ENCODE results near the gene MRGPRD. TPM values are rescaled to one million over a fixed set of nuclear protein-coding genes. Genes with fewer than 3 reads are reported as not detected.

Gene MRGPRD
- polyA plus RNA-seq, 1 experiment, result not detected

DNA sequence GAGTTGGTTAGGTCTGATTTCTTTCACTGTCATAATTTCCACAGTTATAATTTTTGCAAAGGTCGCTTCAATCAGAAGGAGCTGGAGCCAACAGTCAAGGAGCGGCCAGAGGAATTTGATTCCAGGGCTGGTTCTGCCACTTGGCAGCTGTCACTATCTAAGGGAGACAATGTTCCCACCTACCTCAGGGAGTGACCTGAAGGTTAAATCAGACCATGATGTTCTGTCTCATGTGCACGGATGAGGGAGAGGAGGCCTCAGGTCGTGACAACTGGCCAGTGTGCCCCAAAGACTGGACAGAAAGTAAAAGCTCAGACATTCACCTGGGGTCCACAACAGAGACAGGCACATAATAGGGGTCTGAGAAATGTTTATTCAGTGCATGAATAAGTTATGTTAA is 7.6 kb downstream of the MRGPRD start:
- Histone ChIP-seq H3K27me3 (ENCODE audit: control insufficient read depth, insufficient read depth, low read length) (peaks cover 12% of the 10 kb centered on the region), H3K36me3 (ENCODE audit: control insufficient read depth, insufficient read depth, low read length) (no peaks in the 10 kb centered on the region), H3K4me3 (ENCODE audit: low read depth, low read length) (no peak overlapping the region)
- TF ChIP-seq, protein P1, sequence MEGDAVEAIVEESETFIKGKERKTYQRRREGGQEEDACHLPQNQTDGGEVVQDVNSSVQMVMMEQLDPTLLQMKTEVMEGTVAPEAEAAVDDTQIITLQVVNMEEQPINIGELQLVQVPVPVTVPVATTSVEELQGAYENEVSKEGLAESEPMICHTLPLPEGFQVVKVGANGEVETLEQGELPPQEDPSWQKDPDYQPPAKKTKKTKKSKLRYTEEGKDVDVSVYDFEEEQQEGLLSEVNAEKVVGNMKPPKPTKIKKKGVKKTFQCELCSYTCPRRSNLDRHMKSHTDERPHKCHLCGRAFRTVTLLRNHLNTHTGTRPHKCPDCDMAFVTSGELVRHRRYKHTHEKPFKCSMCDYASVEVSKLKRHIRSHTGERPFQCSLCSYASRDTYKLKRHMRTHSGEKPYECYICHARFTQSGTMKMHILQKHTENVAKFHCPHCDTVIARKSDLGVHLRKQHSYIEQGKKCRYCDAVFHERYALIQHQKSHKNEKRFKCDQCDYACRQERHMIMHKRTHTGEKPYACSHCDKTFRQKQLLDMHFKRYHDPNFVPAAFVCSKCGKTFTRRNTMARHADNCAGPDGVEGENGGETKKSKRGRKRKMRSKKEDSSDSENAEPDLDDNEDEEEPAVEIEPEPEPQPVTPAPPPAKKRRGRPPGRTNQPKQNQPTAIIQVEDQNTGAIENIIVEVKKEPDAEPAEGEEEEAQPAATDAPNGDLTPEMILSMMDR (IDR thresholded peaks at IDR 0.05; ENCODE audit: insufficient read depth, low read depth, low read length), result no peak
- CTCF ChIA-PET, result no interaction called here
- no peak for DNase-seq (ENCODE audit: low read depth)
- POLR2A ChIA-PET, result no interaction called here

DNA sequence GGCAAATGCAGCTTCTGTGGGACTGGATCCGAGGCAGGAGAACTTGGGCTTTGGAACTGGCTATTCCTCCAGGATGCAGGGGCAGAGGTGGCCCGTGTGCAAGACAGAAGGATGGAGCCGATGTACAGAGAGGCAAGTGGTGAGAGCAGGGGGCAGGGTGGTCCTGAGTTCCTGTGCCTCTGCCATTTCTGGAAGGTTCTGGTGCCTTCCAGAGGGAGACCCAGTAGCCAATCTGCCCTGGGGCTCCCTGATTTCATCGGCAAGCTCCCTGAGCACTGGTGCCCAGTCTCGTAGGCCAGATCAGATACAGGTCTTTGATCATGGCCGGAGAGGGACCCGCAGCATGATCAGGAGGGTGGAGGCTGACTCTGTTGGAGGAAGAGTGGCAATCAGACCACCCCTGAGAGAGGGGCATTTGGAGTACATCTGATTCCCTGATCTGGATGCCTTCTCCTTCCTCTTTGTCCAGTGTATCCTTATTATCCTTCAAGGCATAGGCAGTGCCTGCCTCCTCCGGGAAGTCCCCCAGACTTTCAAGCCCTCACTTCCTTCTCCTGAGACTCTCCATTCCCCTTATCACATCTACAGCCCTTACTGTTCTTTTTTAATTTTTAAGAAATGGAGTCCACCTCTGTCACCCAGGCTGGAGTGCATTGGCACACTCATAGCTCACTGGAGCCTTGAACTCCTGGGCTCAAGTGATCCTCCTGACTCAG is 9.7 kb downstream of the MRGPRD start:
- TF ChIP-seq, protein P1 (IDR thresholded peaks at IDR 0.05; ENCODE audit: insufficient read depth, low read depth, low read length), result no peak
- DNase-seq (ENCODE audit: low read depth), result no peak
- ChIA-PET POLR2A (no interaction called here), CTCF (no interaction called here)
- Histone ChIP-seq H3K36me3 (ENCODE audit: control insufficient read depth, insufficient read depth, low read length) (no peaks in the 10 kb centered on the region), H3K4me3 (ENCODE audit: low read depth, low read length) (no peak overlapping the region), H3K27me3 (ENCODE audit: control insufficient read depth, insufficient read depth, low read length) (peaks cover 13% of the 10 kb centered on the region)

DNA sequence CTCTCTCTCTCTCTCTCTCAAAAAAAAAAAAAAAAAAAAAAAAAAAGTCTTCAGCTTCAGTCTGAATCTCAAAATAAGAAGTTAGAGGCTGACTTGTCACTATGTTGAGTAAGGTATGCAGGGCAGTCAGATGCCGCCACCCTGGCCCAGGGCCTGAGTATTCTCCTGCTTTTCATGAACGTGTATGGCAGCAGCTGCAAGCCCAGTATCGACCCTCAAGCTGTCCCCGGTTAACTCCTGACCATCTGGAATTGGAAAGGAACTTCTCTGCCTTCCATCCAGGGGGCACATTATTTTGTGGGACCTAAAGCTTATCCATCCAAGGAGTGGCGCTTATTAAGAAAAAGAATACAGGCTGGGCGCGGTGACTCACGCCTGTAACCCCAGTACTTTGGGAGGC is 11.4 kb downstream of the MRGPRD start:
- ChIA-PET POLR2A (no interaction called here), CTCF (interaction anchor here (0.6 to 1.8 kb wide), 2 partner anchors 66 to 75 kb away, joined by 3 to 4 read pairs; partner anchors contain the start of genes IGHMBP2 and MRPL21)
- TF ChIP-seq, protein P1 (IDR thresholded peaks at IDR 0.05; ENCODE audit: insufficient read depth, low read depth, low read length), result no peak
- no peaks in the 10 kb centered on the region for H3K36me3 ChIP-seq (ENCODE audit: control insufficient read depth, insufficient read depth, low read length)
- DNase-seq (ENCODE audit: low read depth), result no peak
- peaks cover 15% of the 10 kb centered on the region for H3K27me3 ChIP-seq (ENCODE audit: control insufficient read depth, insufficient read depth, low read length)
- no peak overlapping the region for H3K4me3 ChIP-seq (ENCODE audit: low read depth, low read length)

DNA sequence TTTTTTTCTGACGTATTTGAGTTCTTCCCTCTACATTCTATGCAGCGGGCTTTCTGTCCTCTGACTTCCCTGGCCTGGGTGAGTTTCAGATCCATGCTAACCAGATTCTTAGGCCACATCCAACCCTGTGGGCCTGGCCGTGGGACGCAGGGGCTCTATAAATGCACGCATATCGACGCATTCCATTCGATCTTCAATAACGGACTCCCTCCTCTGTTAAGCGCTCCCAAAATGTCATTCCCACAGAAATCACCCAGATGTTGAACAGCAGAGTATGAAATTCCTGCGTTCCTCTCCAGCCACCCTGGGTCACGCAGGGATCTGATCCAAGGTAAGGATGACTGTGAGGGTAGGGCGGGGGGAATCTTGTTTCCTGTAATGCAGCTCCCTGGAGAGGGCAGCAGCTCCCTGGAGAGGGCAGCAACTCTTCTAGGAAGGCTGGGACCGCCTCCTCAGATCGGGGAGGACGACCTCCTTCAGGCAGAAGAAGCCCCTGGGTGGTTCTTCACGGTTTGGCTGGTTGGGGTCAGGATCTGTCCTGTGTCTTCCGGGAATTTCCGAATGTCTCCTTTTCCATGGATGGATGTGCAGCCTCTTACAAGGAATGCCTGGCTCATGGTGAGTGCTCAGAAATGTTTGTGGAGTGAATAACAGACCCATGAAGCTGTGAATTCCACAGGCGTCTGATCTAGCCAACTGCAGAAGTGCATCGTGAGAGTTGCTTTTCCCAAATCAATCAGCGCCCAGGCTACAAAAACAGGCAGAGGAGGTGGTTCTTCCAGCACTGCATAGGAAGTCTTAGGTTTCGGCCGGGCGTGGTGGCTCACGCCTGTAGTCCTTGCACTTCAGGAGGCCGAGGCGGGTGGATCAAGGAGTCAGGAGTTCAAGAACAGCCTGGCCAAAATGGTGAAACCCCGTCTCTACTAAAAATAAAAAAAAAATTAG is 12.2 kb downstream of the MRGPRD start:
- H3K36me3 ChIP-seq (ENCODE audit: control insufficient read depth, insufficient read depth, low read length), result no peaks in the 10 kb centered on the region
- CTCF ChIA-PET, result interaction anchor here (0.6 to 1.8 kb wide), 2 partner anchors 65 to 76 kb away, joined by 3 to 4 read pairs; partner anchors contain the start of genes IGHMBP2 and MRPL21
- POLR2A ChIA-PET, result no interaction called here
- TF ChIP-seq, protein P1 (IDR thresholded peaks at IDR 0.05; ENCODE audit: insufficient read depth, low read depth, low read length), result peak; percentile 33
- DNase-seq (ENCODE audit: low read depth), result no peak
- H3K4me3 ChIP-seq (ENCODE audit: low read depth, low read length), result no peak overlapping the region
- peaks cover 19% of the 10 kb centered on the region for H3K27me3 ChIP-seq (ENCODE audit: control insufficient read depth, insufficient read depth, low read length)
